Endometrium (tissue), 2 donors: Measurements from ENCODE around the gene UPB1.

Experiments used
- FAIRE-seq: peaks from 2 replicates; lab custom pipeline; 2012; peaks lifted over from hg19 to GRCh38; lab: Jason Lieb, UNC
- donor health status: control.
- donor health status: control.

The UPB1 gene

GRCh38 chr22:24494528-24495364 is at the start of gene UPB1:
TSS of gene UPB1 (plus strand) at chr22:24495332. CDS start at chr22:24495404, 72 bp downstream.
- FAIRE-seq: no peak

GRCh38 chr22:24445481-24446259 is 49.5 kb upstream of the UPB1 start:
- no peak for FAIRE-seq

GRCh38 chr22:24446260-24446611 is 48.9 kb upstream of the UPB1 start:
- no peak for FAIRE-seq

GRCh38 chr22:24450610-24451009 is 44.5 kb upstream of the UPB1 start:
- FAIRE-seq: no peak

DNA sequence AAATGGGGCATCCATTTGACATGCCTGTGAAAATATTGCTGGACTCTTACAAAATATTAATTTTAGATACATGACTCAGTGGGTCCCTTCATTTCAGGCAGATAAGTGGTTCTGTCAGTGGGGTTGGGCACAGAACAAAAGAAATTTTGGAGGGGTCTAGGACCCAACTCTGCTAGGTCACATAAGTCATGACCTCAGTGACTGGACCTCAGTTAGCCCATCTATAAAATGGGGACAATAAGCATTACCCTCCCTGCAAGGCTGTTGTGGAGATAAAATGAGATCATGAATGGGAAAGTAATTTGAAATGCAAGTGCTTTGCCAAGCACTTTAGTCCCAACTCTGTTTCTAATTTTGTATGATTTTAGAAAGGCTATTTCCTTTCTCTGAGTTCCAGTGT is 44.0 kb upstream of the UPB1 start:
- FAIRE-seq: no peak

DNA sequence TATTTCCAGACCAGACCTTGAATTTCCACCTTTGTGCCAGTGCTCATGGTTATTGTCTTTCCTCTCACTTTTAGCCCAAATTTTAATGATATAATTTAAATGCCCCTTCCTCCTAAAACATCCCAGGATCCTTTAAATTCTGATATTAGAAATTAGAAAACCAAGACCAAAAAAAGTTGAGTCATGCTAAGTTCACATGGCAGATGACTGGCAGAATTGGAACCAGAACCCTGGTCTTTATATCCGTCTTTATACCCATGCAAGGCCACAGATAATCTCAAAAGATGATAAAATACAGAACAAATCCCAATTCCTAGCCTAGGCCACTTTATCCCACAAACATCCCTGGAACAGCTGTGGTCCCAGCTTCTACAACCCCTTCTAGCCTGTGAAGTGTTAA is 41.3 kb upstream of the UPB1 start:
- no peak for FAIRE-seq

GRCh38 chr22:24455039-24455438 is 40.1 kb upstream of the UPB1 start:
- no peak for FAIRE-seq

GRCh38 chr22:24455751-24456426 is 39.2 kb upstream of the UPB1 start:
- FAIRE-seq: no peak

DNA sequence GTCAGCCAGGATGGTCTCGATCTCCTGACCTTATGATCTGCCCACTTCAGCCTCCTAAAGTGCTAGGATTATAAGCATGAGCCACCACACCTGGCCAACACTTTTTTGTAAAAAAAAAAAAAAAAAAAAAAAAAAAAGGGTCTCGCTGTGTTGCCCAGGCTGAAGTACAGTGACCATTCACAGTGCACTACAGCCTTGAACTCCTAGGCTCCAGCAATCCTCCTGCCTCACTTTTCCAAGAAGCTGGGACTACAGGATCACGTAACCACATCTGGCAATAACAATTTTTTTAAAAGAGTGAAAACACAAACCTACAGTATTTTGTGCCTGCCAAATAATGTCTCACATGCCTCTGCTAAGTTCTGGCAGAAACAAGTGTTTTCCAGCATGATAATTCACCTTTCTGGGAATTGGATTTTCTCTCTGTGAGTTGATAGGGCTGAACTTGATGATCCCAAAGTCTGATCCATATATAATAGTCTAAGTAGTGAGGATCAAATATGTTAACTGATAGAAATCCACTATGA is 37.2 kb upstream of the UPB1 start:
- FAIRE-seq: no peak

DNA sequence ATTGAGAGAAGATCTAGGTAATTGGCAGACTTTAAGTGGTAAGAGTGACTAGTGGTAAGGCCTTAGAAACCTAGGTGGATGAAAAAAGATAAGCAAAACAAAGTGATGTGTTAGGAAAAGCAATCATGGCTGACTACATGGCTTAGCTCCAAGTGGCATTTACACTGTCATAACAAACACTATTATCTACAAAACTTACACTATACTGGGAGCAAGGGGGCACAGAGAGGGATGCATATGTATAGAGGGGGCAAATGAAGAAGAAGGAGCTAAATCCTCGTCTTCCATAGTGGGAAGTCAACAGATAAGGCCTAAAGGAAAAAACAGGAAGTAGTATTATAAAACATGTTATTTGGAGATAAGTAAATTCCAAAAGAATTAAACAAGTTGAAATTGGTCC is 35.2 kb upstream of the UPB1 start:
- FAIRE-seq: no peak

- FAIRE-seq: no peak
These were observed 34.6 kb upstream of the UPB1 start for GRCh38 chr22:24460418-24461089.

- no peak for FAIRE-seq
These were observed 31.9 kb upstream of the UPB1 start for GRCh38 chr22:24463071-24463760.

DNA sequence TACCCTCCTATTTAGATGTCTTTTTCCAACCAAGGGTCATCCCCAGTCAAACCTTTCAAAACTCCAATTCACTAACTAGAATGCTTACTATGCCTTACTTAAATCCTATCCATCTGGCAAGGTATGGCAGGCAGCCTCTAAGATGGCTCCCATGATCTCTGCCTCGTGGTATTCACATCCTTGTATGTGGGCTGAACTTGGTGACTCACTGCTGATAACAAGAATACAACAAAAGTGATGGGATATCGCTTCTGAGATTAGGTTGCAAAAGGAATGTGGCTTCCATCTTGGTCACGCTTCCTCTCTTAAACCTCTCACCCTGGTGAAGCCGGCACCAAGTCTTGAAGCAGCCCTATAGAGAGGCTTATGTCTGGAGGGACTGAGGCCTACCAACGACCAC is 29.6 kb upstream of the UPB1 start:
- no peak for FAIRE-seq

GRCh38 chr22:24465975-24466374 is 29.2 kb upstream of the UPB1 start:
- FAIRE-seq: no peak

DNA sequence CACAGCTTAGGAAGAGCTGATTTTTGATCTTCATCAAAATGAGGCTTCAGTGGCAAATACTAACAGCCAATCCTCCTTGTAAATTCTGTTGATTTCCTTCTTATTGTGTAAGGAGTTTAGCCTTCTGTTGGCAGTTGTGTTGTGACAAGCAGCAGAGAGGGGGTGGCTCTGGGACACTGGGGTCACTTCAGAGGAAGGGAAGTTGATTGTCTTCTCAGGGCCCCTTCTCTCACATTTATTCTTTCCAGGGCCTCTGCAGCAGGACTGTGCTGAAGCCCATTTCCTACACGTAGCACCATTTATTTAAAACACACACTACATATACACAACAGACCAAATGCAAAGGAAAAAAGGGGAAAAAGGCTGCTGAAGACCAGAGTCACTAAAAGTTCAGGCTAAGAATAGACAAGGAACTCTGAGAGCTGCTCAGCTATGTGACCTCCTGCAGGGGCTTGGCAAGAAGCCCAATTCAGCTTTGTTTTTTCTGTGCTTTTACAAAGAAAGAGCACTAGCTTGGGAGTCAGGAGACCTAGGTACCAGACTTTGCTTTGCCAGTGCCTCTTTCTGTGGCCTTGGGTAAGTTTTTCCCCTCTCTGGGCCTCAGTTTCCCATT is 28.3 kb upstream of the UPB1 start:
- FAIRE-seq: no peak

- FAIRE-seq: no peak
These were observed 27.8 kb upstream of the UPB1 start for GRCh38 chr22:24467340-24467739.

DNA sequence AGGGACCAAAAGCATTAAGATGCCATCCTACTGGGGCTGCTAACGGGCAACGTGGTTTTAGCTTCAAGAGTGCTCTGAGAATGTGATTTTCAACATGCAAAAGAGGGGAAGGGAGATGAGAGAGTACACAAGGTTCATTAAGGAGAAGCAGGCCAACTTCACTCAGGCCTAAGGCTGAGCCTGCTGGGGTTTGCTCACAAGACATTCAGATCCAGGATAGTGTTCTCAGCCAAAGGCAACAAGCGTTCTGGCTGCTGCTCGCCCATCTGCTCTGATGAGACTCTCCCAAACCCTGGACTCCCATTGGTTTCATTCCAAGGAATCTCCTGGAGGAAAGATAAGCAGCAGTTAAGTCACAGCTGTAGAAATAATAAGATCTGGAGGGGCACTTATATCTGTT is 23.6 kb upstream of the UPB1 start:
- FAIRE-seq: no peak

DNA sequence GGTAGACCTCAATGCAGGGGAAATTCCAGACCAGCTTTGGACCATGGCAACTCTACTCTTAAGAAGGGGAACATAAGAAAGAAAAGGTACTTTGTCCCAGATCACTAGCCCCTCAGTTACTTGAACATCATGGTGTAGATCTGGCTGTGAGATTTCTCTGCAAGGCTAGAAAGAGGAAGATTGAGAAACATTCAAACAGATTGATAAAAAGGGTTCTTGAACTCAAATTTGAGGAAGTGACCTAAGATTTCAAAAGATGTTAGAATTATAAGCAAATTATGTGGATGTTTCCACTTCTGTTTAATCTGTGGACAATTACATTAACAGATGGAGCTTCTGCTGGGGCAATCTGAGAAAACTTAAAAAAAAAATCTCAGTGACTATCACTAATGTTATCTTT is 21.8 kb upstream of the UPB1 start:
- no peak for FAIRE-seq

GRCh38 chr22:24474221-24474620 is 20.9 kb upstream of the UPB1 start:
- no peak for FAIRE-seq

- FAIRE-seq: no peak
These were observed 20.4 kb upstream of the UPB1 start for GRCh38 chr22:24474649-24475255.

DNA sequence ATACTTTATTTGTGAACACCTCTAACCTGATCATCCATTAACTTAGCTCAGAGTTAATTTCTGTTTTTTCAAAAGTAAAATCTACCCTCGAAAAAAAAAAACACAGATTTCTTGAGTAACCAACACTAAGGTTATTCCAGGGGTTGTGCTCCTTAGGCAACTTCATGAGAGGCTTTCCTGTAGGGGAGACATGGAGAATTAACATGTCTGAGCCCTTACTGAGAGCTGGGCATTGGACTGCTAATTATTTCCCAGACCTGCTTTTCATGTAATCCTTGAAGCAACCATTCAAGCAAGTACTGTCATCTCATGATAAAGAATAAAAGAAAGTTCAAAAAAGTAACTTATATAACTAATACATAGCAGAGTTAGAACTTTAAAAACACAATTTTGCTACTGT is 13.5 kb upstream of the UPB1 start:
- no peak for FAIRE-seq
